ENCODE measurements around the gene TLCD5.

The TLCD5 gene

GRCh38 chr11:120337355-120338106 lies 12.4 kb downstream of the TLCD5 start:
- DNase-seq (ENCODE audit: low read depth, low spot score) = peak; percentile 52

GRCh38 chr11:120338107-120338933 lies 13.2 kb downstream of the TLCD5 start:
- DNase-seq (ENCODE audit: low read depth, low spot score) = peak; percentile 13

GRCh38 chr11:120339394-120339890 lies 14.3 kb downstream of the TLCD5 start:
- peak; percentile 59 for DNase-seq (ENCODE audit: low read depth, low spot score)

GRCh38 chr11:120340529-120340928 lies 15.4 kb downstream of the TLCD5 start:
- DNase-seq (ENCODE audit: low read depth, low spot score) = no peak

DNA sequence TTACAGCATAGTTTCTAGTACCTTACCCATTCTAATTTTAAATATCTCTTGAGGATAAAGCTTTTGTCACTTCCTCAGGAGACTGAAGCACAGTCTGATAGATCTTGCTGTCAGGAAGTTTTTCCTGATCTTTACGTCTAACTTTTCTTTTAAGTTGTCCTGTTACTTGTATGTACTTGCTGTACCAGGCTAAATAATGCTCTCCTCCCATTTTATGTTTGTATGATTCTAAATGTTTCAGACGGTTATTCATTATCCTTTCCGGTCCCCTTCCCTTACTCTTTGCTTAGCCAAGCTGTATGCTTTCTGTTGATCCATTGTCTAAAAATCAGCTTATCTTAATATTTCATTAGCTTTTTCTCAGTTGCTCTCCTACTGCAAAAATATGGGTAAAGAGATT lies 17.1 kb downstream of the TLCD5 start:
- no peak for DNase-seq (ENCODE audit: low read depth, low spot score)

- DNase-seq (ENCODE audit: low read depth, low spot score) = no peak
Measured at GRCh38 chr11:120342678-120343077, 17.6 kb downstream of the TLCD5 start.

- DNase-seq (ENCODE audit: low read depth, low spot score) = no peak
Measured at GRCh38 chr11:120343429-120343828, 18.3 kb downstream of the TLCD5 start.

GRCh38 chr11:120344302-120345004 lies 19.4 kb downstream of the TLCD5 start:
- DNase-seq (ENCODE audit: low read depth, low spot score) = peak; percentile 55

- no peak for DNase-seq (ENCODE audit: low read depth, low spot score)
Measured at GRCh38 chr11:120346233-120346632, 21.1 kb downstream of the TLCD5 start.

DNA sequence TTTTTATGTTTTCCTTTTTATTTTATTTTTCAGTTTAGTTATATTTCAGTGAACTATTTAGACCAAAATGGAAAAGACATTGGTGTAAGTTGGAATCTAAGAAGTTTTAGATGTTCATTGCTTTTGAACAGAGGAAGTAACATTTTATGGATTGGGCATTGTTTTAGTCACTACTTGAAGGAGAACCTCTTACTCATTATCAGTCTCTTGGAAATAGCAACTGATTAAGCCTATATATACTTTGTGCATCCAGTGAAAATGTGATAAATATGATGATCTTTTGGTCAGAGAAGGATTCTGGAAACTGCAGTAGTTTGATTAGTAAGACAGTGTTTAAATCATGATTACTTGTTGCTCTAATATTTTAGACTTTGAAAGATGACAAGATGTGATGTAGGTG lies 25.5 kb downstream of the TLCD5 start:
- no peak for DNase-seq (ENCODE audit: low read depth, low spot score)

GRCh38 chr11:120352405-120352804 lies 27.3 kb downstream of the TLCD5 start:
- no peak for DNase-seq (ENCODE audit: low read depth, low spot score)

GRCh38 chr11:120354068-120354467 lies 29.0 kb downstream of the TLCD5 start:
- DNase-seq (ENCODE audit: low read depth, low spot score) = no peak

DNA sequence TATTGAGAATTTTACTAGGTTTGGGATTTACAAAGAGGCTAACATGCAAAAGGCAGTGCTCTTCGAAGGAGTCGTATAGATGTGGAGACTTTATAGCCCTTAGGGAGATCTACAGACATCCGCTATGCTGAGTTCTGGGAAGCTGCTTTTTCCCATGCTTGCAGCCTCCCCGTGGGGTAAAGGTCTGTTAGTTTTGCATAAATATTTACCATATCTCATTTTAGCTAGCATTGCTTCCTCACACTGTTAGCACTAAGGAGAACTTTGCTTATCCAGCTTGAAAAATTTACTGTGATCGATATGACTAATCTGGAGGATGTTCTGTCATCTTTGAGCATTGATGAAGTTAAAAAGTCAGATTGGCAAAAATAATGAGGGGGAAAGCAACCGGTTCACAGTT lies 29.7 kb downstream of the TLCD5 start:
- no peak for DNase-seq (ENCODE audit: low read depth, low spot score)

GRCh38 chr11:120357620-120358019 lies 32.5 kb downstream of the TLCD5 start:
- no peak for DNase-seq (ENCODE audit: low read depth, low spot score)

DNA sequence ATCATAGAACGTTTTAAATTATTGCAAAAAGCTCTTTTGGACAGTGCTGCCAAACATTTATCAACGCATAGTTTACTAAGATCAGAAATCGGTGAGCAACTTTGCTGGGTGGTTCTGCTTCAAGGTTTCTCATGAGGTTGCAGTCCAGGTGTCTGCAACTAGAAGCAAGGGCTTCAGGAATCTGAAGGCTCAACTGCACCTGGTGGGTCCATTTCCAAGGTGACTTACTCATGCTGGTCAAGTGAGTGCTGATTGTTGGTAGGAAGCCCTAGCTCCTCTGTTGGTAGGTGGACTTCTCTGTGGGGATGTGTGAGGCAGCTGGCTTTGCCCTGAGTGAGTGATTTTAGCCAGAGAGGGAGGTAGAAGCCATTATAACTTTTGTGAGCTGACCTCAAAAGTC lies 33.6 kb downstream of the TLCD5 start:
- DNase-seq (ENCODE audit: low read depth, low spot score) = no peak

DNA sequence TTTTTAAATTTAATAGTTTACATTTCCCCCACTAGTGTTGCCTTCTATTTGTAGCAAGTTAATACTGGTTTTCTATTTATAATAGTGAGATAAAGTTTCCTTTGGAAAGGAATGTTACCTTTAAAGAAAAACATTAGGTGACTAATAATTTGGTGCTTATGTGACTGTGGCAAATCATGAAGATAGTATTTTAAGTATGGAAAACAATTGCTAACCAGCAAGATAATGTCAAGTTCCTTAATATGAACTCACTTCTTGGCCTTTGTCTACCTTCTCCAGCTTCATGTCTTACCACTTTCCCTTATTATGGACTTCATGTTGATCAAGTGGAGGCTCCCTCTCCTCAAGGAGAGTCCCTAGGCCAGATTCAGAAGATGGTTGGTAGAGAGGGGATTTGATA lies 38.3 kb downstream of the TLCD5 start:
- DNase-seq (ENCODE audit: low read depth, low spot score) = no peak

GRCh38 chr11:120365512-120365911 lies 40.4 kb downstream of the TLCD5 start:
- DNase-seq (ENCODE audit: low read depth, low spot score) = no peak

GRCh38 chr11:120372296-120372695 lies 47.2 kb downstream of the TLCD5 start:
- DNase-seq (ENCODE audit: low read depth, low spot score) = no peak

DNA sequence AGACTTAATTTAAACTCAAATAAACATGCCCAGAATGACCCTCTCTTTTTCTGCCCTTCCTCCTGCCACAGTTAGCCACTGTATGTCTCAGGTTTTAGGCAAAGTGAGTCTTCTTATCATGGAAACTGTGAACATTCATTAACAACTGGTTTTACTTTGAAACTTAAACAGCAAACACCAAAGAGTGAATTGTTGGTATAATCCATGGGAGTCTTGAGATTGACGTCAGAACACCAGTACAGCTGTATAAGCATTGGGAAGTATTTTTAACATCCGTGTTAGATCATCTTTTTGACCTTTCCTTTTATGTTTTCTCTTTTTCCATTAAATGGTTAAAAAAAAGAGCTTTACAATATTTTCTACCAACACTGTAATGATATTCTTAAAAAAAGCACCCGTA lies 50.0 kb downstream of the TLCD5 start:
- no peak for DNase-seq (ENCODE audit: low read depth, low spot score)

DNA sequence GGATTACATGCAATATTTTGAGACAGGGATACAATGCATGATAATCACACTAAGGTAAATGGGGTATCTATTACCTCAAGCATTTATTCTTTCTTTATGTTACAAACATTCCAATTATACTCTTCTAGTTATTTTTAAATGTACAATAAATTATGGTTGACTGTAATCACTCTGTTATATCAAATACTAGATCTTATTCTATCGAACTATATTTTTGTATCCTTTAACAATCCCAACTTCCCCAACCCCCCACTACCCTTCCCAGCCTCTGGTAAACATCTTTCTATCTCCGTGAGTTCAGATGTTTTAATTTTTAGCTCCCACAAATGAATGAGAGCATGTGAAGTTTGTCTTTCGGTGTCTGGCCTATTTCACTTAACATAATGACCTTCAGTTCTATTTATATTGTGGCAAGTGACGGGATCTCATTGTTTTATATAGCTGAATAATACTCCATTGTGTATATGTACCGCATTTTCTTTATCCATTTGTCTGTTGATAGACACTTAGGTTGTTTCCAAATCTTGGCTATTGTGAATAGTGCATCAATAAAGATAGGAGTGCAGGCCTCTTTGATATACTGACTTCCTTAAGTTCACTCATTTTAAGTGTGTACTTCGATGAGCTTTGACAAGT lies 51.6 kb downstream of the TLCD5 start:
- no peak for DNase-seq (ENCODE audit: low read depth, low spot score)

GRCh38 chr11:120378474-120378873 lies 53.4 kb downstream of the TLCD5 start:
- DNase-seq (ENCODE audit: low read depth, low spot score) = no peak

GRCh38 chr11:120381401-120381800 lies 56.3 kb downstream of the TLCD5 start:
- no peak for DNase-seq (ENCODE audit: low read depth, low spot score)

Data from astrocyte of the hippocampus (primary cell).